Measurements from ENCODE around the gene VASH2. TPM values are rescaled to one million over a fixed set of nuclear protein-coding genes. Genes with fewer than 3 reads are reported as not detected.

The VASH2 gene
- total and polyA plus RNA-seq, 2 of the 4 experiments (the other 2 are of a cell fraction), result 0.90 to 1.2 TPM

GRCh38 chr1:212908971-212909370 is 41.4 kb upstream of the VASH2 start:
- H2BK15ac ChIP-seq (ENCODE audit: low read depth, low read length), result no peak overlapping the region
- H3K23ac ChIP-seq (ENCODE audit: low read depth, low read length), result no peak overlapping the region
- no peak overlapping the region for H3K4me3 ChIP-seq (ENCODE audit: insufficient read depth, low read depth, low read length)
- H2BK120ac ChIP-seq (ENCODE audit: low read depth, low read length), result no peak overlapping the region
- H3K18ac ChIP-seq (ENCODE audit: low read depth, low read length), result no peak overlapping the region
- WGBS, 2 experiments (ENCODE audit: extremely low coverage in 2 of 2, insufficient read length in 1 of 2), result no CpG with 5 or more reads among the region's 3 CpGs
- ChIA-PET POLR2A (ENCODE audit: unreplicated experiment) (no interaction called here), CTCF (no interaction called here)
- H4K91ac ChIP-seq (ENCODE audit: insufficient read depth, low read depth, low read length), result no peak overlapping the region
- no peak overlapping the region for H4K5ac ChIP-seq (ENCODE audit: low read depth, low read length)
- no peaks in the 10 kb centered on the region for H3K9me1 ChIP-seq (ENCODE audit: insufficient read depth, low read length)
- H3K9ac ChIP-seq (ENCODE audit: low read depth, low read length), result no peak overlapping the region
- no peak overlapping the region for H2AK5ac ChIP-seq (ENCODE audit: low read depth, low read length)
- no peak overlapping the region for H3K14ac ChIP-seq (replicated peaks; ENCODE audit: low read depth, low read length)
- H3K4me1 ChIP-seq (ENCODE audit: control insufficient read depth, insufficient read depth, low read length), result no peaks in the 10 kb centered on the region
- H4K20me1 ChIP-seq (ENCODE audit: insufficient read depth, low read length), result no peaks in the 10 kb centered on the region
- H2BK20ac ChIP-seq (ENCODE audit: low read depth, low read length), result no peak overlapping the region
- ATAC-seq (ENCODE audit: low read depth) (no peak), DNase-seq (no peak)
- in situ Hi-C loops (cut with MboI; ENCODE audit: low sequenced_read_pairs), result no loop called here
- H3K56ac ChIP-seq (ENCODE audit: extremely low read depth, insufficient read depth, low read length), result no peak overlapping the region
- no peaks in the 10 kb centered on the region for H3K79me1 ChIP-seq (ENCODE audit: low read depth in 1 of 2, low read length in 2 of 2)
- dilution Hi-C loops (cut with HindIII; ENCODE audit: low sequenced_read_pairs, unreplicated experiment), result no loop called here
- H3K27me3 ChIP-seq (ENCODE audit: control insufficient read depth, insufficient read depth, low read length), result peaks cover 5% of the 10 kb centered on the region
- TF ChIP-seq FOS (IDR thresholded peaks at IDR 0.05; ENCODE audit: low read depth, low read length) (no peak), NFE2L2 (IDR thresholded peaks at IDR 0.05; ENCODE audit: low read depth, low read length) (no peak), MAZ (IDR thresholded peaks at IDR 0.05; ENCODE audit: borderline replicate concordance, low read depth, low read length) (no peak), MXI1 (IDR thresholded peaks at IDR 0.05; ENCODE audit: borderline replicate concordance, low read depth, low read length) (no peak), RAD21 (IDR thresholded peaks at IDR 0.05; ENCODE audit: low read length) (no peak), BHLHE40 (IDR thresholded peaks at IDR 0.05; ENCODE audit: low read depth, low read length) (no peak), POLR2A (IDR thresholded peaks at IDR 0.05; ENCODE audit: low read depth, low read length) (no peak), CHD1 (IDR thresholded peaks at IDR 0.05; ENCODE audit: low read depth, low read length) (no peak), MAFK (IDR thresholded peaks at IDR 0.05; ENCODE audit: low read depth, low read length) (no peak), RCOR1 (IDR thresholded peaks at IDR 0.05; ENCODE audit: insufficient replicate concordance, low read length) (no peak), RFX5 (IDR thresholded peaks at IDR 0.05; ENCODE audit: low read depth, low read length) (no peak), ELK1 (IDR thresholded peaks at IDR 0.05; ENCODE audit: borderline replicate concordance, low read depth, low read length) (no peak), SMC3 (IDR thresholded peaks at IDR 0.05; ENCODE audit: low read depth, low read length) (no peak), CEBPB (IDR thresholded peaks at IDR 0.05; ENCODE audit: low read depth, low read length) (no peak), USF2 (IDR thresholded peaks at IDR 0.05; ENCODE audit: low read depth, low read length) (no peak)
- TF ChIP-seq, protein P1, sequence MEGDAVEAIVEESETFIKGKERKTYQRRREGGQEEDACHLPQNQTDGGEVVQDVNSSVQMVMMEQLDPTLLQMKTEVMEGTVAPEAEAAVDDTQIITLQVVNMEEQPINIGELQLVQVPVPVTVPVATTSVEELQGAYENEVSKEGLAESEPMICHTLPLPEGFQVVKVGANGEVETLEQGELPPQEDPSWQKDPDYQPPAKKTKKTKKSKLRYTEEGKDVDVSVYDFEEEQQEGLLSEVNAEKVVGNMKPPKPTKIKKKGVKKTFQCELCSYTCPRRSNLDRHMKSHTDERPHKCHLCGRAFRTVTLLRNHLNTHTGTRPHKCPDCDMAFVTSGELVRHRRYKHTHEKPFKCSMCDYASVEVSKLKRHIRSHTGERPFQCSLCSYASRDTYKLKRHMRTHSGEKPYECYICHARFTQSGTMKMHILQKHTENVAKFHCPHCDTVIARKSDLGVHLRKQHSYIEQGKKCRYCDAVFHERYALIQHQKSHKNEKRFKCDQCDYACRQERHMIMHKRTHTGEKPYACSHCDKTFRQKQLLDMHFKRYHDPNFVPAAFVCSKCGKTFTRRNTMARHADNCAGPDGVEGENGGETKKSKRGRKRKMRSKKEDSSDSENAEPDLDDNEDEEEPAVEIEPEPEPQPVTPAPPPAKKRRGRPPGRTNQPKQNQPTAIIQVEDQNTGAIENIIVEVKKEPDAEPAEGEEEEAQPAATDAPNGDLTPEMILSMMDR (conservative IDR thresholded peaks at IDR 0.05; ENCODE audit: low read depth, low read length), result no peak
- no peak overlapping the region for H3K4me2 ChIP-seq (ENCODE audit: low read depth, low read length)
- H3K36me3 ChIP-seq (ENCODE audit: control insufficient read depth, insufficient read depth, low read length), result no peaks in the 10 kb centered on the region
- no peak overlapping the region for H3K4ac ChIP-seq (ENCODE audit: low read depth, low read length)
- H3K27ac ChIP-seq (ENCODE audit: insufficient read depth, low read length), result no peak overlapping the region
- no peak overlapping the region for H2BK5ac ChIP-seq (ENCODE audit: low read depth, low read length, poor library complexity, severe bottlenecking)
- H4K8ac ChIP-seq (ENCODE audit: low read depth in 2 of 2, low read length in 2 of 2), result no peak overlapping the region
- H2AK9ac ChIP-seq (replicated peaks; ENCODE audit: low read depth, low read length, poor library complexity), result no peak overlapping the region
- intact Hi-C loops (cut with micrococcal nuclease), result no loop called here
- no peaks in the 10 kb centered on the region for H3K9me3 ChIP-seq (ENCODE audit: control insufficient read depth, insufficient read depth, low read length)
- BruUV-seq (replicated peaks), result no TSS peak
- H2AFZ ChIP-seq (replicated peaks; ENCODE audit: low read length, poor library complexity), result no peak overlapping the region
